ENCODE measurements around the gene C21orf91. TPM values are rescaled to one million over a fixed set of nuclear protein-coding genes. Genes with fewer than 3 reads are reported as not detected.

Gene C21orf91
- total and polyA plus RNA-seq, 2 donors (not counting 3 experiments of a cell fraction or from before 2014, with no cell fraction given) = 1.3 to 4.2 TPM

GRCh38 chr21:17779980-17780379 is 39.2 kb downstream of the C21orf91 start:
- no peaks in the 10 kb centered on the region for H3K79me2 ChIP-seq (ENCODE audit: control insufficient read depth, insufficient read depth, low read length)
- POLR2A ChIA-PET = no interaction called here

More at GRCh38 chr21:17779980-17780379, 39.2 kb downstream of the C21orf91 start:
- Histone ChIP-seq H3K9ac (replicated peaks; ENCODE audit: extremely low read depth, insufficient read depth, low read length) (no peak overlapping the region), H3K4me1 (ENCODE audit: control insufficient read depth, extremely low read depth, insufficient read depth, low read length) (no peaks in the 10 kb centered on the region), H3K36me3 (ENCODE audit: control insufficient read depth in 2 of 2, extremely low read depth in 1 of 2, insufficient read depth in 2 of 2, low read length in 2 of 2) (no peaks in the 10 kb centered on the region), H3K27me3 (ENCODE audit: control insufficient read depth in 2 of 2, insufficient read depth in 2 of 2, low read length in 2 of 2) (no peaks in the 10 kb centered on the region), H3K9me3 (replicated peaks; ENCODE audit: control insufficient read depth, insufficient read depth, low read length) (no peaks in the 10 kb centered on the region), H3K27ac (ENCODE audit: insufficient read depth, low read depth, low read length) (no peak overlapping the region), H3K4me2 (ENCODE audit: insufficient read depth, low read length) (no peak overlapping the region), H3K4me3 (replicated peaks in 1 of 3; ENCODE audit: insufficient read depth in 1 of 3, low read depth in 1 of 3, low read length in 3 of 3) (no peak overlapping the region), H4K20me1 (replicated peaks; ENCODE audit: control insufficient read depth, extremely low read depth, insufficient read depth, low read length) (no peaks in the 10 kb centered on the region), H2AFZ (ENCODE audit: low read depth, low read length) (no peak overlapping the region), H3K9me1 (replicated peaks; ENCODE audit: control insufficient read depth, extremely low read depth, insufficient read depth, low read length) (no peaks in the 10 kb centered on the region)
- CTCF ChIA-PET = no interaction called here
- FAIRE-seq (no peak), DNase-seq (ENCODE audit: low read depth, low spot score) (no peak)
- dilution Hi-C loops (cut with MboI; ENCODE audit: extremely low pct_ligation_motif_present, low sequenced_read_pairs) = no loop called here
- TF ChIP-seq GATA2 (IDR thresholded peaks at IDR 0.05; ENCODE audit: insufficient read depth, insufficient read length, low read depth, low read length) (no peak), EZH2 (IDR thresholded peaks at IDR 0.05; ENCODE audit: borderline replicate concordance, low read depth, low read length, severe bottlenecking) (no peak), JUN (IDR thresholded peaks at IDR 0.05; ENCODE audit: borderline replicate concordance, insufficient read depth, insufficient read length, low read depth) (no peak), POLR2A (IDR thresholded peaks at IDR 0.05; ENCODE audit: low read depth, low read length) (no peak), MAX (IDR thresholded peaks at IDR 0.05; ENCODE audit: insufficient read depth, insufficient read length) (no peak), CTCF (IDR thresholded peaks at IDR 0.05; ENCODE audit: extremely low read depth in 1 of 2, insufficient read depth in 1 of 2, low read depth in 1 of 2, low read length in 2 of 2) (no peak), POLR2AphosphoS5 (IDR thresholded peaks at IDR 0.05; ENCODE audit: insufficient read depth, low read depth, low read length) (no peak), MYC (IDR thresholded peaks at IDR 0.05; ENCODE audit: low read depth, low read length) (no peak), FOS (IDR thresholded peaks at IDR 0.05; ENCODE audit: borderline replicate concordance, insufficient read depth, low read length) (no peak)
- BruUV-seq (replicated peaks) = no TSS peak
- intact Hi-C loops (cut with micrococcal nuclease) = no loop called here
